GM13976 (cell line): ENCODE results near the gene TMEM81.

Experiments
- DNase-seq: peaks from one replicate; pipeline ENCODE4 v3.0.0; 2012; ENCODE audit warnings: low spot score
- CTCF ChIP-seq: IDR thresholded peaks from 2 replicates; pipeline ENCODE4 v1.5.1; 2012; ENCODE audit warnings: borderline replicate concordance, mild to moderate bottlenecking; ENCODE audit not compliant: insufficient read depth; ENCODE audit errors: extremely low read depth, missing control alignments, control extremely low read depth
- in situ Hi-C: fragments of 300-500 bp; cut with MboI; formaldehyde crosslinking; loops from one replicate; pipeline ENCODE4 v1.12.0; 2022; ENCODE audit warnings: low sequenced_read_pairs, mixed read lengths, inconsistent platforms; ENCODE audit not compliant: unreplicated experiment

Gene TMEM81

GRCh38 chr1:205059660-205060059, 24.6 kb downstream of the TMEM81 start:
- DNase-seq, result no peak
- in situ Hi-C loops, result no loop called here
- no peak for TF ChIP-seq CTCF

DNA sequence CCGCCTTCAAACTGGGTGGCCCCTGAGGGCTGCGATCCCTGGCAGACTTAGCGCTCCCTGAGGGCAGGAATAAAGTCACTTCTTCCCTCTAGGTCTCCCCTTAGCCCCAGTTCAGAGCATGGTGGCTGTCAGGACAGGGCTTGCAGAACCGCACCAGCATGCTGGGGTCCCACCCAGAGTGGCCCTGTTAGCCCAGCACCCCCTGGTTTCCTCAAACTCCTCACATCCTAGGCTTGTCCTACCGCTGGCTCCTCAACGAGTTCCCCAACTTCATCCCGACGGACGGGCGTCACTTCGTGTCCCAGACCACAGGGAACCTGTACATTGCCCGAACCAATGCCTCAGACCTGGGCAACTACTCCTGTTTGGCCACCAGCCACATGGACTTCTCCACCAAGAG, 25.4 kb downstream of the TMEM81 start:
- in situ Hi-C loops, result no loop called here
- no peak for TF ChIP-seq CTCF

GRCh38 chr1:205057808-205058575, 26.3 kb downstream of the TMEM81 start:
- no peak for TF ChIP-seq CTCF
- in situ Hi-C loops, result no loop called here
- DNase-seq, result no peak

More for the DNA sequence above, 25.4 kb downstream of the TMEM81 start:
- DNase-seq, result no peak

GRCh38 chr1:205056956-205057568, 27.2 kb downstream of the TMEM81 start:
- in situ Hi-C loops, result no loop called here
- no peak for DNase-seq
- no peak for TF ChIP-seq CTCF

DNA sequence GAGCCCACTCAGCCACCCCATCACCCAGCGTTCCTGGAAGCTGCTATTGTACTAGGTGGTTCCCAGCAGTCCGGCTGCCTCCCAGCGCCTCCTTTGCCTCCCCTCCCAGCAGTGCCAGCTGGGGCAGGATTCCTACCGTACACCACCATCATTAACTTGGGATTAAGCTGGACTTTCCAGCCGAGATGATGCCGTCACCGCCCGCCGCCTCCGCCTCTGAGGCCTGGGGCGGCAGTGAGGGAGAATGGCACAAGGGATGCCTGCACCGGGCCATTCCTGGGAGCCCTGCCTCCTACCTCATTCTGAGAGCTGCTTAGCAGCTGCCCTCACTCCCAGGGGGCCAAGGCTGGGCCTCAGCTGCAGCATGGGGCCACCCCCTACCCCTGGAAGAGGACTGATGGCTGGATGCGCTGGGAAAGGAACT, 28.1 kb downstream of the TMEM81 start:
- in situ Hi-C loops, result no loop called here
- DNase-seq, result no peak

DNA sequence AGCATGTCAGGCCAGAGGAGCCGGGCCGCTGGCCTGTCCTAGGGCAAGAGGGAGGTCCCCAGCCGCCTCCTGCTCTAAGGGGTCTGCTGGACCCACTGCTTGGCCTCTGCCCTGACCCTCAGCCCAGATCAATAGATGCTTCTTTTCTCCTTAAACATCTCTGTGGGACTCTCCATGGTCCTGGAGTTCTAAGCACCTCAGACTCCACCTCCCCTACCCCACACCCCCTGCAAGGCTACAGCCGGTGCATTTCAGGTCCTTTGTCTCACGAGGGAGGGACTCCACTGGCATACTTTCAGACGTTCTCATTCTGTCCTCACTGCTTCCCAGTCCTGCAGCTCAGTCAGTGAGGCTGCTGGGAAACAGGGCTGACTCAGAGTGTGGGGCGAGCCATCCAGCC, 30.2 kb downstream of the TMEM81 start:
- no peak for TF ChIP-seq CTCF
- no peak for DNase-seq
- in situ Hi-C loops, result no loop called here

More for the DNA sequence above, 28.1 kb downstream of the TMEM81 start:
- TF ChIP-seq CTCF, result no peak
